Measurements from ENCODE around the gene GPX1. TPM values are rescaled to one million over a fixed set of nuclear protein-coding genes. Genes with fewer than 3 reads are reported as not detected.
"Not testable (repeated sequence)": the region's sequence is repeated elsewhere in the genome, so short reads cannot be mapped to it uniquely, and the experiment has no call there.

Gene GPX1
- polyA plus RNA-seq (2013, experiment 1 of 2): 199 TPM
- 185 TPM for polyA plus RNA-seq (2013, experiment 2 of 2)

GRCh38 chr3:49358217-49358883, at the start of gene GPX1:
Gene GPX1 (minus strand): TSS chr3:49358353. CDS start chr3:49358278, 75 bp downstream.
- 4% methylated on average over 46 of the region's 46 CpGs for WGBS
- peak within 1 kb of the TSS; percentile 98 for H3K27ac ChIP-seq (ENCODE audit: low read depth, low read length)
- H3K27me3 ChIP-seq (ENCODE audit: insufficient read depth, low read length): no peaks in the 10 kb centered on the region
- H3K36me3 ChIP-seq (ENCODE audit: insufficient read depth, low read length): peaks cover 56% of the 10 kb centered on the region
- no peaks in the 10 kb centered on the region for H3K9me3 ChIP-seq (ENCODE audit: insufficient read depth, low read depth, low read length)
- peaks cover 16% of the 10 kb centered on the region for H3K4me1 ChIP-seq (ENCODE audit: insufficient read depth, low read length)
- peak within 1 kb of the TSS; percentile 100 for H3K4me3 ChIP-seq (ENCODE audit: low read length)
- H3K9ac ChIP-seq (ENCODE audit: low read depth, low read length): peak within 1 kb of the TSS; percentile 88

GRCh38 chr3:49406571-49407565, 48.7 kb upstream of the GPX1 start:
- no peak overlapping the region for H3K9ac ChIP-seq (ENCODE audit: low read depth, low read length)
- H3K9me3 ChIP-seq (ENCODE audit: insufficient read depth, low read depth, low read length): no peaks in the 10 kb centered on the region
- no peak overlapping the region for H3K4me3 ChIP-seq (ENCODE audit: low read length)
- WGBS: 95% methylated on average over 16 of the region's 17 CpGs
- H3K27me3 ChIP-seq (ENCODE audit: insufficient read depth, low read length): no peaks in the 10 kb centered on the region
- H3K27ac ChIP-seq (ENCODE audit: low read depth, low read length): no peak overlapping the region
- H3K36me3 ChIP-seq (ENCODE audit: insufficient read depth, low read length): peaks cover 14% of the 10 kb centered on the region
- H3K4me1 ChIP-seq (ENCODE audit: insufficient read depth, low read length): peaks cover 12% of the 10 kb centered on the region

GRCh38 chr3:49405570-49405969, 47.4 kb upstream of the GPX1 start:
- H3K4me1 ChIP-seq (ENCODE audit: insufficient read depth, low read length): peaks cover 11% of the 10 kb centered on the region
- not testable (repeated sequence) for H3K4me3 ChIP-seq (ENCODE audit: low read length)
- WGBS: 92% methylated on average over 9 of the region's 9 CpGs

GRCh38 chr3:49403891-49404290, 45.7 kb upstream of the GPX1 start:
- WGBS: 97% methylated on average over 5 of the region's 5 CpGs

More at GRCh38 chr3:49405570-49405969, 47.4 kb upstream of the GPX1 start:
- H3K27ac ChIP-seq (ENCODE audit: low read depth, low read length); H3K9ac ChIP-seq (ENCODE audit: low read depth, low read length); H3K9me3 ChIP-seq (ENCODE audit: insufficient read depth, low read depth, low read length); H3K27me3 ChIP-seq (ENCODE audit: insufficient read depth, low read length): not testable (repeated sequence)
- peaks cover 17% of the 10 kb centered on the region for H3K36me3 ChIP-seq (ENCODE audit: insufficient read depth, low read length)

GRCh38 chr3:49401766-49402165, 43.6 kb upstream of the GPX1 start:
- H3K27ac ChIP-seq (ENCODE audit: low read depth, low read length): no peak overlapping the region
- 92% methylated on average over 1 of the region's 2 CpGs for WGBS

More at GRCh38 chr3:49403891-49404290, 45.7 kb upstream of the GPX1 start:
- Histone ChIP-seq H3K4me3 (ENCODE audit: low read length) (no peak overlapping the region), H3K36me3 (ENCODE audit: insufficient read depth, low read length) (peaks cover 17% of the 10 kb centered on the region), H3K4me1 (ENCODE audit: insufficient read depth, low read length) (peaks cover 6% of the 10 kb centered on the region), H3K27me3 (ENCODE audit: insufficient read depth, low read length) (no peaks in the 10 kb centered on the region), H3K27ac (ENCODE audit: low read depth, low read length) (no peak overlapping the region), H3K9me3 (ENCODE audit: insufficient read depth, low read depth, low read length) (no peaks in the 10 kb centered on the region), H3K9ac (ENCODE audit: low read depth, low read length) (no peak overlapping the region)

GRCh38 chr3:49399461-49399860, 41.3 kb upstream of the GPX1 start:
- no peak overlapping the region for H3K27ac ChIP-seq (ENCODE audit: low read depth, low read length)
- H3K36me3 ChIP-seq (ENCODE audit: insufficient read depth, low read length): peaks cover 33% of the 10 kb centered on the region
- 96% methylated on average over 1 of the region's 3 CpGs for WGBS
- no peaks in the 10 kb centered on the region for H3K27me3 ChIP-seq (ENCODE audit: insufficient read depth, low read length)
- no peak overlapping the region for H3K9ac ChIP-seq (ENCODE audit: low read depth, low read length)
- H3K4me3 ChIP-seq (ENCODE audit: low read length): no peak overlapping the region
- H3K9me3 ChIP-seq (ENCODE audit: insufficient read depth, low read depth, low read length): no peaks in the 10 kb centered on the region
- H3K4me1 ChIP-seq (ENCODE audit: insufficient read depth, low read length): no peaks in the 10 kb centered on the region

More at GRCh38 chr3:49401766-49402165, 43.6 kb upstream of the GPX1 start:
- H3K36me3 ChIP-seq (ENCODE audit: insufficient read depth, low read length): peaks cover 23% of the 10 kb centered on the region
- no peaks in the 10 kb centered on the region for H3K9me3 ChIP-seq (ENCODE audit: insufficient read depth, low read depth, low read length)
- H3K9ac ChIP-seq (ENCODE audit: low read depth, low read length): no peak overlapping the region
- H3K4me1 ChIP-seq (ENCODE audit: insufficient read depth, low read length): peaks cover 4% of the 10 kb centered on the region
- no peaks in the 10 kb centered on the region for H3K27me3 ChIP-seq (ENCODE audit: insufficient read depth, low read length)
- H3K4me3 ChIP-seq (ENCODE audit: low read length): no peak overlapping the region

GRCh38 chr3:49397470-49397869, 39.3 kb upstream of the GPX1 start:
- H3K9me3 ChIP-seq (ENCODE audit: insufficient read depth, low read depth, low read length): no peaks in the 10 kb centered on the region
- no peak overlapping the region for H3K27ac ChIP-seq (ENCODE audit: low read depth, low read length)
- H3K27me3 ChIP-seq (ENCODE audit: insufficient read depth, low read length): no peaks in the 10 kb centered on the region
- 92% methylated on average over 4 of the region's 4 CpGs for WGBS
- H3K9ac ChIP-seq (ENCODE audit: low read depth, low read length): no peak overlapping the region
- H3K4me3 ChIP-seq (ENCODE audit: low read length): no peak overlapping the region
- no peaks in the 10 kb centered on the region for H3K4me1 ChIP-seq (ENCODE audit: insufficient read depth, low read length)
- H3K36me3 ChIP-seq (ENCODE audit: insufficient read depth, low read length): peaks cover 28% of the 10 kb centered on the region

- not testable (repeated sequence) for H3K4me1 ChIP-seq (ENCODE audit: insufficient read depth, low read length); H3K9ac ChIP-seq (ENCODE audit: low read depth, low read length); H3K9me3 ChIP-seq (ENCODE audit: insufficient read depth, low read depth, low read length); H3K27ac ChIP-seq (ENCODE audit: low read depth, low read length); H3K4me3 ChIP-seq (ENCODE audit: low read length); H3K27me3 ChIP-seq (ENCODE audit: insufficient read depth, low read length)
- WGBS: 84% methylated on average over 10 of the region's 10 CpGs
- H3K36me3 ChIP-seq (ENCODE audit: insufficient read depth, low read length): peaks cover 23% of the 10 kb centered on the region
These were observed 33.2 kb upstream of the GPX1 start for GRCh38 chr3:49391310-49391709.

- no peak overlapping the region for H3K27ac ChIP-seq (ENCODE audit: low read depth, low read length)
- H3K4me3 ChIP-seq (ENCODE audit: low read length): no peak overlapping the region
- H3K36me3 ChIP-seq (ENCODE audit: insufficient read depth, low read length): peaks cover 12% of the 10 kb centered on the region; the same call in 1 of the 2 replicates
- H3K4me1 ChIP-seq (ENCODE audit: insufficient read depth, low read length): no peaks in the 10 kb centered on the region
- 98% methylated on average over 6 of the region's 6 CpGs for WGBS
- no peaks in the 10 kb centered on the region for H3K27me3 ChIP-seq (ENCODE audit: insufficient read depth, low read length)
- H3K9ac ChIP-seq (ENCODE audit: low read depth, low read length): no peak overlapping the region
- no peaks in the 10 kb centered on the region for H3K9me3 ChIP-seq (ENCODE audit: insufficient read depth, low read depth, low read length)
These were observed 31.1 kb upstream of the GPX1 start for GRCh38 chr3:49389297-49389696.

GRCh38 chr3:49388289-49388820, 30.2 kb upstream of the GPX1 start:
- Histone ChIP-seq H3K4me1 (ENCODE audit: insufficient read depth, low read length) (no peaks in the 10 kb centered on the region), H3K27me3 (ENCODE audit: insufficient read depth, low read length) (no peaks in the 10 kb centered on the region), H3K36me3 (ENCODE audit: insufficient read depth, low read length) (peaks cover 11% of the 10 kb centered on the region; the same call in 1 of the 2 replicates), H3K9me3 (ENCODE audit: insufficient read depth, low read depth, low read length) (no peaks in the 10 kb centered on the region), H3K9ac (ENCODE audit: low read depth, low read length) (no peak overlapping the region), H3K4me3 (ENCODE audit: low read length) (no peak overlapping the region), H3K27ac (ENCODE audit: low read depth, low read length) (no peak overlapping the region)
- WGBS: 98% methylated on average over 1 of the region's 1 CpG

- H3K9ac ChIP-seq (ENCODE audit: low read depth, low read length): no peak overlapping the region
- 97% methylated on average over 1 of the region's 2 CpGs for WGBS
- no peak overlapping the region for H3K27ac ChIP-seq (ENCODE audit: low read depth, low read length)
- H3K4me3 ChIP-seq (ENCODE audit: low read length): no peak overlapping the region
- H3K4me1 ChIP-seq (ENCODE audit: insufficient read depth, low read length): no peaks in the 10 kb centered on the region
- no peaks in the 10 kb centered on the region for H3K27me3 ChIP-seq (ENCODE audit: insufficient read depth, low read length)
- H3K9me3 ChIP-seq (ENCODE audit: insufficient read depth, low read depth, low read length): no peaks in the 10 kb centered on the region
- peaks cover 11% of the 10 kb centered on the region; the same call in 1 of the 2 replicates for H3K36me3 ChIP-seq (ENCODE audit: insufficient read depth, low read length)
These were observed 29.6 kb upstream of the GPX1 start for GRCh38 chr3:49387721-49388120.

All from HUES64 (cell line).